NCI-H2081 treated with DMSO at 0.1 percent for 48 hours (cell line): ENCODE measurements around the gene C19orf67.
A peak's percentile ranks its signal among the peaks of the same experiment; 100 is the strongest.

Source experiments
- DNase-seq: peaks from one replicate; lab custom pipeline; 2025; lab: John Stamatoyannopoulos, UW

Gene C19orf67

DNA sequence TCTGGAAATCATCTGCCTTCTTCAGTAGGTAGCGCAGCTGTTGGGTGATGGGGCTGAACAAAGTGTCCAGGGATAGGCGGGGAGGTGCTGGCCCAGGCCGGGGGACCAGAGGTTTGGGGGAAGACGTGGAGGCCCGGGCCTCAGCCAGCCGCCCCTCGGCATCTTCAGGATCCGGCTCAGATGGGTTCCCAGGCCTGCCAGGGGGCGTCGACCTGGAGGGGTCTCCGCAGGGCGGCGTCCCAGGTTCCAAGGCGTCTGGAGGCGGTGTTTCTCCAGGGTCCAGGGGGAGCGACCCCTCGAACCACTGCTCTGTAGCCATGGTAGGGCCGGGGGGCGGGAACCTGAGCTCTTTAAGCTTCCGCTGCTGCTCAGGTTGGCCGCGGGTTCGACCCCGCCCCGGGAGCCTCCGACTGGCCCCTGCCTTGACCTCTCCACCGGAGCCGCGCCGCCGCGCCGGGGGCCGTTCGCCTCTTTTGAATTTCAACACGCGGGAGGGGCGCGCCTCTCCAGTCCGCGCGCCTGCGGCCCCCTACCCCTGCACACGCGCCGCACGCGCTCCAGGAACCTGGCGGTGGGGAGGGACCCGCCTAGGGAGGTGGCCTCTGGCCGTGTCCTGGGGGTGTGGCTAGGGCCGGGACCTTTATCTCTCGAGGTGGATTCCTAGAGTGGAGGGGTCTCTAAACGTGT is at the start of gene C19orf67:
C19orf67 (minus strand) TSS at position 475 of the 687 bp plus-strand sequence; CDS start at position 319, 156 bp downstream.
- no peak for DNase-seq

DNA sequence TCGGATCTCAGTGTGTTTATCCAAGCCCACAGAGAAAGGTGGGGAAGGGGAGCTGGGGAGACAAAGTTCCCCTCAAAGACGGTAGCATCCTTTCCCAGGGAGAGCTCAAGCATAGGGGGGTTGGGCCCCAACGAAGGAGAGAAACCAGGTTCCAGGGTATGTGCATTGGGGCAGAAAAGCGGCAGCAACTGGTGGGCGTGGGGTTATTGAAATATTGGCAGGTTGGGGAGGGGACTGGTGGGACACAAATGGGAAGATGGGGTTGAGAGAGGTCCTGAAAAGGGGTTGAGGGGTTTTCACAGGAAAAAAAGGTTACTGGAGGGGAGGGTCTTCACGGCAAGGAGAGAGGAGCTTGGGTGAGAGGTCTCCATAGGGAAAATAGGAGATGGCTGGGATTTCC is 49.8 kb upstream of the C19orf67 start:
- DNase-seq, result no peak

DNA sequence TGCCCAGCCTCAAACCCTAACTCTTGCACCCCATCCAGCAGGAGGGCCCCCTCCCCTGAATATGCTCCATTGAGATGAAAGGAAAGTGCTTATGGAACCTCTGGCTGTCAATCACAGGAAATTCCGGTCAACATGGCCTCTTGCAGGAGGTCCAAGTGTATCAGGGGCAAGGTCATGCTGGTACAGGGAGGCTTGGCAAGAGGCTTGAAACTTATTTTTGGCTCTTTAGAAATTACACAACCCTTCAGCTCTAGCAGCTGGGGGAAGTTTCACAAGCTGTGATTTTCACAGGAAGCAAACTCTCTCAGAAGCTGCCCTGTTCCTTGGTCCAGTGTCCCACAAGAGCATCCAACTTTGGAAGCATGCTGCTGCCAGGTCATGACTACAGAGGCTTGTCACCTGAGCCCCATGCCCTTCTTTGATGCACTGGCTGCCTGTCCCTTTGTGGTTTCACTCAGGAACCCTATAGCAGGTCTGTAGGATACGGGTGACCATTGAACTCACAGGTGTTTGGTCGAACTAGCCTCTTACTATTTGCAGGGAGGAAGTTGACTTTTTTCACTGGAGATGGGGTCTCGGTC is 42.4 kb upstream of the C19orf67 start:
- no peak for DNase-seq

DNA sequence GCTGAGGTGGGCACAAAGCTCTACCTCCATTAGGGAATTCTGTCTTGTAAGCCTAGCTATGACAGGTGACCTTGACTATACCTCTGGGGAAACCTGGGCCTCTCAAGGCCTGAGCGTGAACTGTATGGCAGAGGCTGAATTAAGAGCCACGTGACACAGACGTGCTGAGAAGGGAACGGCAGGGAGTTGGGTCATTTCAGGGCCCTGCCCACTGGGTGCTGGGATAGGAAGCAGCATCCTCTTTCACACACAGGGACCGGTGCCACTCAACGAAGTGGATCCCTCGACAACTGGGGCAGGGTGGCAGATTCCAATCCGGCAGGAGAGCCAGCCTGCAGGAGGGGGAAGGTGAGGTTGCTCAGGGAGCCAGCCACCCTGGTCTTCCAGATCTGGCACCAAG is 41.6 kb upstream of the C19orf67 start:
- no peak for DNase-seq

GRCh38 chr19:14122924-14123323 is 37.3 kb upstream of the C19orf67 start:
- DNase-seq, result no peak

DNA sequence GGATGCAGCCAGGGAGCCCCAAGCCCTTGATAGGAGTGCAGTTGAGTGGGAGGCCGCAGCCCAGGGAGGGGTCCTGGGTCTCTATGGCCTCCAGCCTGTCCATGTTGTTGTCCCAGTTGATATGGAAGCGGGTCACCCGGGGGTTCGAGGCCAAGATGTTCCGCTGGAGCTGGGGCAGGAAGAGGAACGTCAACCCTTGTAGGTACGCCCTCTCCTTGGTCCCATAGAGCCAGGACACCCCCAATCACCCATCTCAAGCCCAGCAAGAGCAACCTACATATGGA is 34.9 kb upstream of the C19orf67 start:
- DNase-seq, result no peak

DNA sequence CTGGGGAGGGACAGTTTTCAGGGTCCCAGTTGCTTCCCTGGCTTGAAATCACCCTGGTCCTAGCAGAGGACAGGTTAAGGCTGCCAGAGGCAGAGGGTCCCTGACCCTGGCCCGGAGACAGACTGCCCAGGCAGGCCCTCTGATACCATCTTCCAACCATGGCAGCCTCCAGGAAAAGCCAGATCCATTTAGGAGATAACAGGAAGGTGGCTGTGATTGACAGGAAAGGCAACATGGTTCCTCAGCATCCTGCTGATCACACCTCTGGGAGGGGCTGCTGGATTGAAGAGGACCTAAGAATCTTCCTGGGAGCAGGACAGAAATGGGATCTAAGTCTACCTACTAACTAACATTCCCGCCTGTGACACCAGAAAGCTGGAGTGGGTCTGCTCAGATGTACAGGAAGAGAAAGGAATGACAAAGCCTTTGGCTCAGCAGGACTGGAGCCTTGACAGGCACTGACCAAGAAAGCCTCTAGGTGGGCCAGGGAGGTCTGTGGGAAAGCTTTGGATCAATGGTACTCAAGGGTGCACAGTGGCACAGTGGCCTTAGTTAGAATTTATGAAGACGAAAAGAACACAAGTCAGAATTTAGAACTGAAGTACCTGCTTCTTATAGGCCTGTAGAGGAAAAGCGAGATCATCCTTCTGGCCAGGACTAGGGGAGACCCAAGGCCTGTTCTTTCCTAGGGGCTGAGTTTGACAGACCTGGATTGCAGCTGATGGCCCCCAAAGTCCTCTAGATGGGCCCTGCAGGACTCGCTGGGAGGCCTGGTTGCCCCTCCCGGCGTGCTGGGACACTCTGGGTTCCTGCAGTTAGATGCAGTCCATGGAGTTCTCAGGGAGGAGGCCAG is 34.3 kb upstream of the C19orf67 start:
- DNase-seq, result no peak

GRCh38 chr19:14119146-14119545 is 33.6 kb upstream of the C19orf67 start:
- DNase-seq, result no peak

DNA sequence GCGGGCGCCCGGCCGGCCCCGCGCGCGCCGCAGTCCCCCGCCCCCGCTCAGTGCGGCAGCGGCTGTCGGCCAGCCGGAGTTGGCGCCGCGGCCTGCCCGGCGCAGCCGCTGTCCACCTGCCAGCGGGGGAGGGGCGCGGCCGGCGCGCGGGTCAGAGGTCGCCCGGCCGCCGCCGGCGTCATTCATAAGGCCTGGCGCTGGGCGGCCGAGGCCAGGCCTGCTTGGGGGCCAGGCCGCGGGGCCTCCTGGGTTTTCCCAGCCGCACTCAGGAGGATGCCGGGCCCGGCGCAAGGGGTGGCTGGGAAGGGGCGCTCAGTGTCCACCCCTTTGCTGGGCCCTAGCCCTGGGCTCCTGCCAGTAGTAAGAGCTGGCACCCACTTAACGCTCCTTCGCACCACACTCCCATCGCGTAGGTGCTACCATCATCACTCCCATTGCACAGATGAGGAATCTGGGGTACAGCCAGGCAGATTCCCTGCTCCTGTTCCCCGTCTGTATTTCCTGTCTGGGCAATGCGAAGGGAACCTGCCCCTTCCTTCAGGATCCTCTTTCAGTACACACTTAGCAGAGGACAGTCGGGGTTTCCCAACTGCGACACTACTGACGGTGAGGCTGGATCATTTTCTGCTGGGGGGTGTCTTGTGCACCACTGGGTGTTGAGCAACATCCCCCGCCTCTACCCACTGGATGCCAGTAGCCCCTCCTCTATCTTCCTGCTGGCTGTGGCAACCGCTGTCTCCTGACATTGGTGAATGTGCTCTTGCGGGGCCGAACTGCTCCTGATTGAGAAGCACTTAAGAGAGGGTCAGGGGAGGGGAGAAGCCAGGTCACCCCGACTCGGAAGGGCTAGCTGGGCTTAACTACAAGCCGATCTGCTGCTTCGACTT is 32.8 kb upstream of the C19orf67 start:
- DNase-seq, result no peak

GRCh38 chr19:14117668-14118164 is 32.1 kb upstream of the C19orf67 start, which contains the start of gene PRKACA:
TSS of gene PRKACA (minus strand) at chr19:14117762. CDS start at chr19:14117547, 215 bp downstream.
- peak; percentile 90 for DNase-seq

- DNase-seq, result no peak
These were observed 31.5 kb upstream of the C19orf67 start for GRCh38 chr19:14116918-14117578.

GRCh38 chr19:14116525-14116917 is 30.9 kb upstream of the C19orf67 start:
- no peak for DNase-seq

DNA sequence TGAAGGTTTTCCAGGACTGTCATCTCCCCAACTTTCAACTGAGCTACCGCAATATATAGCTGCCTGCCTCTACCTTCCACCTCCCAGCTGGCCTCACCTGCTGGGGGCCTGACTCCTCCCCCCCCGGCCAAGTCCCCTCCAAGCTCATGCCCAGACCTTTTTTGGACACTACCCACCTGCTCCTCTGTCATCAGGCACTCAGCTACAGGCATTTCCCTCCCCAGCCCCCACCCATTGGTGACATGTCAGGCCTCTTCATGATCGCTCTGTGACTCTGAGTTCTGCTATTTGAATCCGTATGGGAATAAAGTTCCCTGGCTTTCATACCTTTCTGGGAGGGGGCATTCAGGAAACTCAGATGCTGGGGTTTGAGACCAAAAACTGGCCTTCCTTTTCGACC is 30.2 kb upstream of the C19orf67 start:
- no peak for DNase-seq

DNA sequence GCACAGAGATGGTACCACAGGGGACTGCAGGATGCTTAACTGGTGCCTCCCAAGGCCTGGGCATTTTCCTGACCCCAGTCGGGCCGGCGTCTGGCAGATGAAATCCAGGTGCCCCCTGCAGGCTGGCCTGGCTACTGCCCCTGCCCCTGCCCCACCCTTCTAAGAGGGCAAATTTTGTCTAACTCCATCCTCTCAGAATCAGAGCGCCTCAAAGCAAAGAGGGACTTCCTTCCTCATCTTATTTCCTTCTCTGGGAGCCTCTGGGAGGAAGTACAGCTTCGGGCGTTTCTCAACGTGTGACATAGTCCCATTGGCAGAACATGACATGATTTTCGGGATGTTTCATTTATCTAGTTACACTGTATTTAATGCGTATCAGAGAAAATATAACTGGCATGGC is 29.3 kb upstream of the C19orf67 start:
- no peak for DNase-seq

DNA sequence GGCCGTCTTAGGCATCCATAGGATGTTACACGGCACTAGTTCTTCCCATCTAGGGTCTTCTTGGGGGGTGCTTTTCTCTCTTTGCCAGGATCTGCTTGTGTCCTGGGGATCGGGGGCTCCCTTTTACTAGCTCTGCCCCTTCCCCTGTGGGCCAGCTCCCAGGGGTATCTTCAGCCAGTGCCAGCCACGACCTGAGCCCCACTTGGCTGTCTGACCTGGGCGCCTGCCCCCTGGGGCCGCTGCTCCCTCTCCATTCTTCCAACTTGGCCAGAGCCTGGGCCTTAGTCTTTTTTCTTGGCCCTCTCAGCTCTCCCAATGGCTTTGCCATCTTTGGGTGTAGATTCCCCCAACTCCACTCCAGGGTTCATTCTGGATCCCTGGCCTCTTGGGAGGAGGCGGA is 28.9 kb upstream of the C19orf67 start:
- no peak for DNase-seq

DNA sequence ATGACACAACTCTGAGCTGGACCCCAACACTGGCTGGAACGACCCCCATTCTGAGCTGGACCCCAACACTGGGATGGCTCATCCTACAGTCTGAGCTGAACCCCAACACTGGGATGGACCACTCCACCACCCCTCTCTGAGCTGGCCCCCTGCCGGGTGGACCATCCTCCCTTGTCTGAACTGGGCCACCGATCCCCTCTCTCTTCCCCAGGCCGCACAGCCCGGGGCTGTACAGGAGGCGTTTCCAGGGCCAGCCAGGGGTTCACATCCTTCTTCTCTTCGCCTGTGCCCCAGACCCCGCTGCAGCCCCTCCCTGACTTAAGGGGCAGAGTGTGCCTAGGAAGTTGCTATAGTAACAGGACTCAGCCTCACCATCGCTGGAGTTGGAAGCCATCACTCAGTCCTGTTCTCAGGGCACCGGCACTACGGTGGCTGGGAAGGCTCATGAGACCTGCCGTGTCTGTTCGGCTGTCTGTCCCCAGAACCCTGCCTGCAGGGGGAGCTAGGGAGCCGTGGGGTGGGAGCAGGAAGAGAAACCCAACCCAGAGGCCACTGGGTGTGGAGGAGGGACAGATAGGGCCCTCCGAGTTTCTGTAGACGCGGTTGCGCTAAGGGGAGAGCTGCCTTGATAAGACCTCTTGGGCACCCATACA is 28.3 kb upstream of the C19orf67 start:
- no peak for DNase-seq

DNA sequence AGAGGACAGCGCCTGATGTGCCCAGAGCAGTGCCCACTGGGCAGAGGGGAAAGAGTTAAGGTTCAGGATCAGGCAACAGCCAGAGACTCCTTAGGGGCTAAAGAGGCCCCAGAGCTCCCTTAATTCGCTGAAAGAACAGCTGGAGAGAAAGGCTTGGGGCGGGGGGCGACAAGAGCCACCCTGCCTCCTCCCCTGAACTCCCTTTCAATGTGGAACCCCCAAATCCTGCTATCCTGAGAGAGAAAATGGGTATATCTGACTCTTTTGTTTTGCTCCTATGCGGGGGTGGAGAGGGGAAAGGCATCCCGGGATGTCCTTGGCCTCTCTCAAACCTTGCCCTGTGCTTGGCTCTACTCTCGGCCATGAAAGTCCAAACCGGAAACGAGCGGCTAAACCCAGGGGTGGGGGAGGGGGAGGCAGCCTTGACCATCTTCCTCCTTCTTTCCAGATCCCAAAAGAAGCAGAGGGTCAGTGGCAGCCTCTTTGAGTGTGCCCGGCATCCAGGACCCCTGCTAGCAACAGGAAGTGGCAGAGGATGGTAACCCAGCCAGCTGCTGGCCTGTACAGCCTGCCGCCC is 27.3 kb upstream of the C19orf67 start:
- no peak for DNase-seq

DNA sequence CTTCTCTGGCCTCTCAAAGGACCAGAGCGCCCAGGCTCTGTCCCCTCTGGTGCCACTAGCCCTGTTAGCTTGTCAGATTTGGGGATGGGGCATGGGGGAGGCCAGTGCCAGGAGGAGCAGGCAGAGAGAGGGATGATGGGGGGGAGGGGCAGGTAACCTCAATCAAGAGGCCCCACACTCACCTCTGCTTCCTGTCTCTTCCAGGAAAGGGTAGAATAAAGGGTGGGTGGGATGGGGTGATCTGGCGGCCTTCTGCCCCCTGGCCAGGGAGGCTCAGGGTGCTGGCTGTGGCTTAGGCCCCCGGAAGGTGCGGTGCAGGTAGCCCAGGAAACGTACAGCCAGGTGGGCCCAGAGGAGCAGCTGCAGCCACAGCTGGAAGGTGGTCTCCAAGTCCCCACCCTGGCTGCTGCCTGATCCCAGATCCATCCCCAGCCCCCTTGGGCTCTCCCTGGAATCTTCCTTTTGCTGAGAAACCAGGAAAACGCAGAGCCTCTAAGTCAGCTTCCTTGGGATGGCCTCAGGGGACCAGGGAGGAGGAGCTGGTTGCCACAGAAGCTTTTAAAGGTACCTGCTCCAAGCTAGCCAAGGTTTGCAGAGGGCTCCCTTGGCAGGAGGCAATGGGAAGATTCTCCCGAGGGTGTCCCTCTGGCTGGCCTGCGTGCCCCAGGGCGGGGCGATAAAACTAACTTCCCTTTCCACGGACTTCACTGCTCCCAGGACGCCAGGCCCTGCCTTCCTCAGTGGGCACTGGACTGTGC is 26.6 kb upstream of the C19orf67 start:
- DNase-seq, result no peak

GRCh38 chr19:14111486-14111885 is 25.9 kb upstream of the C19orf67 start:
- no peak for DNase-seq

GRCh38 chr19:14110650-14111049 is 25.1 kb upstream of the C19orf67 start:
- no peak for DNase-seq
